HL-60/S4 treated with phorbol 12-myristate 13-acetate at 8.2 ng/mL for 4 days and 3 days (cell line): Measurements from ENCODE around the gene FXYD3.

ENCODE experiments used
- in situ Hi-C: fragments of 300-500 bp; cut with MboI; formaldehyde crosslinking; loops from 2 replicates; pipeline ENCODE4 v1.15.0; 2022; ENCODE audit warnings: low sequenced_read_pairs

Gene FXYD3

GRCh38 chr19:35115177-35115951 is at the start of gene FXYD3:
TSS of gene FXYD3 (plus strand) at chr19:35115823. CDS start at chr19:35119377, 3,554 bp downstream.
- in situ Hi-C loops: no loop called here

DNA sequence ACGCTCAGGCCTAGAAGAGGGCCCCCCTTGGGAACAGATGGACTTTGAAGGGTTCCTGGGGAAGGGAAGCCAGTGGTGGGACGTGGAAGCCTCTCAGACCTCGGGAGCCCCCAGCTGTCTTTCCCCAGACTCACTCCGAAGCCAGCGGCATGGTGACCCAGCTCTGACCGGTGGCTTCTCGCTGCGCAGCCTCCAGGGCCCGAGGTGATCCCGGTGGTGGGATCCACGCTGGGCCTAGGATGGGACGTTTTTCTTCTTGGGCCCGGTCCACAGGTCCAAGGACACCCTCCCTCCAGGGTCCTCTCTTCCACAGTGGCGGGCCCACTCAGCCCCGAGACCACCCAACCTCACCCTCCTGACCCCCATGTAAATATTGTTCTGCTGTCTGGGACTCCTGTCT is 49.5 kb upstream of the FXYD3 start:
- in situ Hi-C loops: no loop called here

DNA sequence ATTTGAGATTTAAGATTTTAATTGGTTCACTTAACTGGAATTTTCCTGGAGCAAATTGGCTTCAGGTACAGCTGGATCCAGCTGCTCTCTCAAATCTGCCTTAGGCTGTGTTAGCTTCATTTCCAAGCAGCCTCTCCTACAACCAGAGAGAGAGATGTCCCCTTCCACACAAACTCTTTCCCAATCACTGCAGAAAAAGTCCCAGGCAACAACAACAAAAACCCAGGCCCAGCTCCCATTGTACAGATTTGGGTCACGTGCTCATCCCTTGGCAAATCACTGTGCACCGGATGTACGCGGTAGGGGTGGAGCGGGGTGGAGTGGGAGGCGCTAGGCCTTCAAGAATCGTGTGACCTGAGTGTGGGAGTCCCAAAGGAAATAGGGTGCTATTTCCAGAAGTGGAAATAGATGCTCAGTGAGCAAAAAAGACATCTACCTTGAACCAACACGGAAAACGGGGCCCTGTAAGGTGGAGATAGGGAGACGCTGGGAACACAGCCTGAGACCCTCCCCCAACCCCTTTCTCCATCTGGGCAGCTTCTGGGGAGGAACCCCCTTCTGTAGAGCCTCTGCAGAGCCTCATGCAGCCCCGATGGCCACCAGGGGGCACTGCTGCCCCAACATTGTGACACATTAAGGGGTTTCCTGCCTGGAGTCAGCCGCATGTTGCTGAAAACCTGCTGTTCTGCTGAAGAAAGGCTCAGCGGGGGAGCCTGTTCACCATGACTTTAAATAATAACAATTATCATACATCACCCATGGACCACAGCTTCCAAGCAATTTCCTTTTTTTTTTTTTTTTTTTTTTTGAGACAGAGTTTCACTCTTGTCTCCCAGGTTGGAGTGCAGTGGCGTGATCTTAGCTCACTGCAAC is 48.7 kb upstream of the FXYD3 start:
- in situ Hi-C loops: no loop called here

GRCh38 chr19:35068941-35069634 is 46.5 kb upstream of the FXYD3 start:
- in situ Hi-C loops: no loop called here

- in situ Hi-C loops: no loop called here
Observed at GRCh38 chr19:35069696-35070095, 45.9 kb upstream of the FXYD3 start.

DNA sequence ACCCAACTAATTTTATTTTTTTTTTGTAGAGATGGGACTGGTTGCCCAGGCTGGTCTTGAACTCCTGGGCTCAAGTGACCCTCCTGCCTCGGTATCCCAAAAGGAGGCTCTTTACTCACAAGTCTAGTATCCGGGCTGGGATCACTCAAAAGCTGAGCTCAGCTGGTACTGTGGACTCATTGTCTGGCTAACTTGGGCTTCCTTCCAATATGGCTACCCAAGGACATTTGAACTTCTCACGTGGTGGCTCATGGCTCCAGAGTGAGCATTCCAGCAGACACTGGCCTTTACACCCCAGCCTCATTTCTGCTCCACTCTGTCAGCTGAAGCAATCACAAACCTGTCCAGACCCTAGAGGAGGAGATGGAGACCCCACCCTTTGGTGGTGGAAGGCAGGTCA is 45.2 kb upstream of the FXYD3 start:
- in situ Hi-C loops: no loop called here

GRCh38 chr19:35073516-35073915 is 42.1 kb upstream of the FXYD3 start:
- in situ Hi-C loops: no loop called here

DNA sequence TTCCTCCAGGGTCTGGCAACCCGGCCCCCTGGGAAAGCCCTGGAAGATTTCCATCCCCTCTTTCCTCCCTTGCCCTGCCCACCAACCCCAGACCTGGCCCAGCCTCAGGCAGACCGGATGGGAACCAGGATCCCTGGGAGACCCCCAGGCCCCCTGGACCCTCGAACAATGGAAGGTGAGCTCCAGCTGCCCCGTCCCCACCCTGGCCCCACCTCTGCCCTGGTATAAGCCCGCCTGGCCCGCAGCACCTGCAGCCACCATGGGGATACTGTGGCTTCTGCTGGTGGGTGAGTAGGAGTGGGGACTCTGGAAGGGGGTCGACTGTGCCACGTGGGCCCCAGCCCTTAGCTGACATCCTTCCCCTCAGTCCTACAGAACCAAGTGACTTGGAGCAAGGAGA is 41.7 kb upstream of the FXYD3 start:
- in situ Hi-C loops: no loop called here

- in situ Hi-C loops: no loop called here
Observed at GRCh38 chr19:35074426-35075201, 41.0 kb upstream of the FXYD3 start.

DNA sequence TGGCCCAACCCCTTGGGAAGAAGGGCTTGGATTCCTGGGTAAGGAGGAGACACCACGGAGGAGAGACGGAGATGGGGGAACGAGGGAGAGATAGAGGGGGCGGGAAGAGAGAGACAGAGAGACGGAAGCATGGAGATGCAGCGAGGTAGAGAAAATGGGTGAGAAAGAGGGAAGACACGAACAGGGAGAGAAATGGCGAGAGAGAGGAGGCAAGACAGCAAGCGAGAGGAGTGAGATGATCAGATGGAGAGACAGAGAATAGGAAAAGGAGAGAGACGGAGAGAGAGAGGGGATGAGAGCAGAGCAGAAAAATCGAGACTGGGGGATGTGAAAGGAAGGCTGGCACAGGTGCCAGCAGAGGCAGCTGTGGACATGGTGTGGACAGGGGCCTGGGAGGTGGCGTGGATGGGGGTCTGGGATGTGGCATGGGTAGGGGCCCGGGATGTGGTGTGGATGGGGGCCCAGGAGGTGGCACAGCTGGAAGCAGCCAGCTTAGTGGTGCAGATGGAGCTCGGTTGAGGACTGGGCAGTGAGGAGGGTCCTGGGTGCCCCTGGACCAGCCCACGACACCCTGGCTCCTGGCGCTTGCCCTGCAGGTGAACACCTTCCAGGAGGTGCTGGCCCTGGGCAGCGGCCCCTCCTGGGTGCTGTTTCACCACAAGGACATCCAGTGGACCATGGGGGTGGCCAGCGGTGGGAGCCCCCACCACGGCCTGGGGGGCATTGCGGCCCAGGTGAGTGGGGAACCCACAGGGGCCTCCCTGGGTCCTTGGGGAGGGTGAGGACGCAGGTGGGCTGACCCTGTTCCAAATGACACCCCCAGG is 40.2 kb upstream of the FXYD3 start:
- in situ Hi-C loops: no loop called here

- in situ Hi-C loops: no loop called here
Observed at GRCh38 chr19:35076026-35076370, 39.6 kb upstream of the FXYD3 start.

DNA sequence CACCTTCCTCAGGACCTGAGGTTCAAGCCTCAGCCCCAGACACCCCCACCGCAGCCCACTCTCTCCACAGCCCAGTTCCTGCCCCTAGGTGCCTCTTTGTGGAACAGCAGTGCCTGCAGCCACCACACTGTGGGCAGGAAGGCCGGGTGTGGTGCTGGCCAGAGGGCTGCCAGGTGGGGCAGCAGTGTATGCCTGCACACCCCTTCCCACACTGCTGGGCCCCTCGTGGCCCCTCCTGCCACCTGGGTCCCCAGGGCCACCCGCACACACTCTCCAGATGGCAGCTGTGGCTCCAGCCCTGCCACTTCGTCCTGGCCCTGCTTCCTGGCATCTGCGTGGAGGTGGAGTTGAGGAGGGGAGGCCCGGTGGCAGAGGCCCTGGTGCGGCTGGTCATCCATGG is 39.0 kb upstream of the FXYD3 start:
- in situ Hi-C loops: no loop called here

DNA sequence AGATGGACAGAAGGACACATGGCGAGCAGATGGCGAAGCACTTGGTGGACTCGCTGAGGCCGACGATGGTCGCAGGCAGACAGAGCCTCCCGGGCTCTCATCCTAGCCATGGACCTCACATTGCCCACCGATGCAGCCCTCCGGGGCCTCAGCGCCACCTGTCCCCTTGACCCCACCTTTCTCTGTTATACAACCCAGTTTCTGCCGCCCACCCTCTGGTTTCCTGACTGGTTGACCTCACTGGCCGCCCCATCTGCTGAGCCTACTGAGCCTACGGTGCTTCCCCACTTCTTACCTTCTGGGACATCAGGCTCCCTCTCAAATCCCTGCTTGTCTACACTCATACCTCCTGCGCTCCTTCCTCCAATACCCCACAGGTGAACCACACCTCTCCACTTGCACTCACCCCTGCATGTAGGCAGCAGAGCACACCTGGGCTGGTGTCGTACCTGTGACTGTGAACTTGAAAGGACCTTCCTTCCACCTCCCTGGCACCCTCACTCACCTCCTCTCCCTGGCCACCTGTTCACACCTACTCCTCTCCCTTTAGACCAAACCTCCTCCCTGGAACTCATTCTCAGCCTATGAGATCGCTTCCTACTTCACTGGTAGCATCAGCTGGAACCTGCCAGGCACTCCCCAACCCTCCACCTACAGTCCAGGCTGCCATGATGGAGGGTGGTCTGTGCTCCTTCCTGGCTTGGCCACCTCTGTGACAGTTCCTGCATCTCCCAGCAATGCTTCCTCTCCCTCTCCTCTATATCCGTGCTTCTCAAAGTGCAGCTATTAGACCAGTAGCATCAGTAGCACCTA is 38.0 kb upstream of the FXYD3 start:
- in situ Hi-C loops: no loop called here

DNA sequence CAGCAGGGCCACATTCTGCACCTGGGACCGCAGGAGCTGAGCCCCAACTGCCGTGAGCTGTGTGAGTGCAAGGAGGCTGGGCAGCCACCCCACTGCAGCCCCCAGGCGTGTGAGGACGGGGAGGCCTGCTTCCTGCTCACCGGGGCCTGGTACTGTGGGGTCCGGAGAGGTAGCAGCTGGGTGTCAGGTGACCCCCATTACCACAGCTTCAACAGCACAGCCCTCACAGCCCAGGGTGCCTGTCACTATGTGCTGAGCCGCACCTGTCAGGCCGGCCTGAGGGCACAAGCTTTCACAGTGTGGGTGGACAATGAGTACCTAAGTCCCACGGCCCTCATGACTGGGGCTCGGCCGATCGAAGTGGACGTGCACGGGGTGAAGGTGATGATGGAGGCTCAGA is 35.8 kb upstream of the FXYD3 start:
- in situ Hi-C loops: no loop called here

- in situ Hi-C loops: no loop called here
Observed at GRCh38 chr19:35080613-35081170, 34.9 kb upstream of the FXYD3 start.

- in situ Hi-C loops: no loop called here
Observed at GRCh38 chr19:35081201-35081600, 34.4 kb upstream of the FXYD3 start.

DNA sequence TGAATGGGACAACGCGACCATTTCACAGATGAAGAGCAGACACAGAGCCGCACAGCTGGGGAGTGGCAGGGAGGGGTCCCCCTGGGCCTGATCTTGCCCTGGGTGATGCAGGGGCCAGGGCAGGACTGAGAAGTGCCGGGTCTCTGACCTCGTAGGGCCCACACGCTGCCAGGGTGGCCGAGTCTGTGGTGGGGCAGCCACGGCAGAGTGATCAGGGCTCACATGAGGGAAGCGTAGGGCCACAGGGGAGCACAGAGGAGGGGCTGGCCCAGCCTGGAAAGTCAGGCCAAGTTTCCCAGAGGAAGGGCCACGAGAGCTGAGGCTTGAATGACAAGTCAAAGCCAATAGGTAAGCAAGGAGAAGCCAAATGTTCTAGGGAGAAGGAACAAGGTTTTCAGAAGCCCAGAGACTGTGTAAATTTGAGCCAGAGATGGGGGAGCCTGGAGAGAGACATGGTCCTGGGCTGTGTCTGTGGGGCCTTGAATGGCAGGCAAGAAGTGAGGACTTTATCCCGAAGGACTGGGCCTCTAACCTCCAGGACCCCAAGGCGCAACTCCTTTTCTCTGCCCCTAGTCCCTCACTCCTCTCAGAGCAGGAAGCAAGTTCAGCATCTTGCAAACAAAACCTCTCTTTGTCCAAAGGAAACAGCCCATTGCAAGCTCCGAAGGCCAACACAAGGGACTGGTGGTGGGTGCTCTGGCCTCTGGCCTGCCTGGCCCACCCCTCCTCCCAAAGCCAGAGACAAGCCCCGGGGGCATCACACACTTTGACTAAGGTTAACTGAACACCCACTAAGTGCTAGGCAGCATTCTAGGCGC is 31.7 kb upstream of the FXYD3 start:
- in situ Hi-C loops: no loop called here

- in situ Hi-C loops: no loop called here
Observed at GRCh38 chr19:35084509-35084762, 31.2 kb upstream of the FXYD3 start.
